Fibroblast of villous mesenchyme (primary cell): Measurements from ENCODE around the gene SLIT3. TPM values are rescaled to one million over a fixed set of nuclear protein-coding genes. Genes with fewer than 3 reads are reported as not detected.

Source experiments
- DNase-seq: peaks from one replicate; pipeline ENCODE4 v3.0.0-alpha.2; 2010; ENCODE audit warnings: low read depth
- H3K4me3 ChIP-seq: 2 replicates; pipeline ENCODE4 v1.5.1; 2011; ENCODE audit warnings: low read depth, mild to moderate bottlenecking, low read length
- CTCF ChIP-seq: IDR thresholded peaks from 2 replicates; pipeline ENCODE4 v1.5.1; 2012; ENCODE audit warnings: low read depth, mild to moderate bottlenecking, low read length; ENCODE audit not compliant: insufficient read depth
- total RNA-seq: library from RNA; depleted of rRNA; stranded (reverse); fragments of >200 nt; gene quantifications from 2 replicates; pipeline ENCODE4 v1.2.3, GENCODE V29; 2012

SLIT3 gene
- total RNA-seq, 1 donor: under 0.01 TPM

- no peak for DNase-seq
Measured at GRCh38 chr5:168701641-168702040, 599.3 kb downstream of the SLIT3 start.

GRCh38 chr5:168699002-168699401, 601.9 kb downstream of the SLIT3 start:
- no peak overlapping the region for H3K4me3 ChIP-seq
- TF ChIP-seq CTCF: no peak
- DNase-seq: no peak

More at GRCh38 chr5:168701641-168702040, 599.3 kb downstream of the SLIT3 start:
- TF ChIP-seq CTCF: no peak
- H3K4me3 ChIP-seq: no peak overlapping the region

GRCh38 chr5:168697034-168697720, 603.8 kb downstream of the SLIT3 start:
- TF ChIP-seq CTCF: no peak
- no peak for DNase-seq
- H3K4me3 ChIP-seq: no peak overlapping the region

- no peak overlapping the region for H3K4me3 ChIP-seq
- peak; percentile 43 for DNase-seq
- TF ChIP-seq CTCF: no peak
Measured at GRCh38 chr5:168696611-168697010, 604.3 kb downstream of the SLIT3 start.

DNA sequence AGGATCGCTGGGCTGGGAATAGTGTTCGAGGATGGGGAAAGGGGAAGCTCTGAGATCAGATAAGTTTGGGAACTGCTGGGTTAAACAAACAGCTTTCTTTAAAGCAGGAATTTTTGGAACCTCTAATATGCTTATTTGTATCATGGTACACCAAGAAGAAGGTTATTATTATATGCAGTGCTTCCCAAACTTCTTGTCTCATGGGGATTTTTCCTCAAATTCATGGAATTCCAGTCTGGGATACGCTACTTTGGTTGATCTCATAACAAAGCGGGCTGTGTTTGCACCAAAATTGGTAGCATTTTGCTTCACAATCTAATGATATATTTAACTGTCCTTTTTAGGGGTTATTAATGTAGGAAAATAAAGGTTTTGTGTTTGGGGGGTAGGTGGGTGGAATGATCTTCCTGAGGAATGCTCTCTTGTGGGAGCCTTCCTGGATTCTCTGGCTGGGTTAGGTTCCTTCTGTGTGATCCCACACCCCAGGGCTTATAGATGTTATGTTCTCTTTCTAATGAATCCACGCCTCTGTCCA, 605.6 kb downstream of the SLIT3 start:
- TF ChIP-seq CTCF: no peak
- DNase-seq: no peak
- H3K4me3 ChIP-seq: no peak overlapping the region

GRCh38 chr5:168694289-168694688, 606.6 kb downstream of the SLIT3 start:
- no peak for DNase-seq
- TF ChIP-seq CTCF: no peak
- H3K4me3 ChIP-seq: no peak overlapping the region
